Peyer's patch (tissue), 4 donors: ENCODE measurements around the gene SYT7. TPM values are rescaled to one million over a fixed set of nuclear protein-coding genes. Genes with fewer than 3 reads are reported as not detected.

Experiments used
- DNase-seq, 3 donors: peaks; one replicate each; pipeline ENCODE4 v3.0.0-alpha.2; 2017 to 2019
- H3K27ac ChIP-seq, 4 donors: fragments of 200-600 bp; sonication (generic); one replicate each; pipeline ENCODE4 v1.5.1; 2016 to 2019
- H3K27me3 ChIP-seq, 2 donors: fragments of 200-600 bp; sonication (generic); one replicate each; pipeline ENCODE4 v1.5.1; 2019
- H3K36me3 ChIP-seq, 3 donors: fragments of 200-600 bp; sonication (generic); one replicate each; pipeline ENCODE4 v1.5.1; 2016 to 2019
- H3K4me1 ChIP-seq, 4 donors: fragments of 200-600 bp; sonication (generic); one replicate each; pipeline ENCODE4 v1.5.1; 2016 to 2019
- H3K4me3 ChIP-seq, 4 donors: fragments of 200-600 bp; sonication (generic); 1 replicate in 3 of 4; 2 replicates in 1 of 4; pipeline ENCODE4 v1.5.1; 2016 to 2019; ENCODE audit warnings: mild to moderate bottlenecking in 1 of 4
- H3K9me3 ChIP-seq, 4 donors: fragments of 200-600 bp; sonication (generic); one replicate each; pipeline ENCODE4 v1.5.1; 2016 to 2019; ENCODE audit warnings: mild to moderate bottlenecking in 1 of 4
- CTCF ChIP-seq, 6 experiments: fragments of 450-650 bp in 4 of 6; fragments of 200-600 bp in 2 of 6; sonication (generic) in 1 of 6; IDR thresholded peaks; one replicate each; pipeline ENCODE4 v1.5.1; 2017 to 2019; ENCODE audit warnings: antibody characterized with exemption in 6 of 6, mild to moderate bottlenecking in 3 of 6, moderate library complexity in 1 of 6
- POLR2A ChIP-seq, 2 donors: fragments of 450-650 bp; IDR thresholded peaks; one replicate each; pipeline ENCODE4 v1.5.1; 2017; ENCODE audit warnings: antibody characterized with exemption in 2 of 2, mild to moderate bottlenecking in 2 of 2, moderate library complexity in 2 of 2
- total RNA-seq, 4 donors: library from RNA; depleted of rRNA; stranded (reverse); fragments of >200 nt; gene quantifications; one replicate each; pipeline ENCODE4 v1.1.0, GENCODE V29; 2016

The SYT7 gene
- total RNA-seq, 4 donors from 2014 or later: 5.8 to 18.2 (median 12.2) TPM

DNA sequence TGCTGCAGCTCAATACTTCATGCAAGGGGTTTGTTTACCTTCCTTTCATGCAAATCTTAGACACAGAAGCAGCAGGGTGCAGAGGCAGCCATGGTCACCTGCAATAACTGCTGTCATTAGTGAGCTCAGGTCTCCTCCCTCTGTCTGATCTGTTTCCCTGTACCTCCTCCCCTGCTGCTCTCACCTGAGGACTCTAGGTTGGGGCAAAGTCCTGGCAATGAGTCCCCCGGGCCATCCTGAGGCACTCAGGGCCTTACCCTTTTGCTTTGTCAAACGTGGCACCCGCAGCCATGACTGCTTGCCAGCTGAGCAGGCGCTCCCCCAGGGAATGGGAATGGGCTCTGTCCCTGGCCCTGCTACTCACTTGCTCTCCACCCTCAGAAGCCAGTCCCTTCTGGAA lies 68.4 kb downstream of the SYT7 start:
- peak overlapping the region in 1 of 4 donors; percentile 17 for H3K27ac ChIP-seq

DNA sequence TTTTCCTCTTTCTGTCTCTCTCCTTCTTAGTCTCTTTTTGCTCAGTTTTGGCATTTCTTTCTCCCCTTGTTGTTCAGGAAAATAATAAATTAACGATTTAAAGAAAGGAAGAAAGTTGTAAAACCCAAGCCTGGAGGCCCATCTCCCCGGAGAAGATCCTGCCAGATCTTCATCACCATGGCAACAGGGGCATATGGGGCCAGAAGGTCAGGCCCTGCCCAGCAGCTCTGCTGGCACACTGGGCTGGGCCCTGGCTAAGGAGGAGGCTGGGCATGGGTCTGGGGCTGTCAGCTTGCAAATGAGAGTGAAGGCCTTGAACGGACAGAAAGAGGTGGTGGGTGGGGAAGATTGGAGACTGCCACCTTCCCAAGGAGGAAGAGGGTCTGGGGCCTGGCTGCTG lies 69.5 kb downstream of the SYT7 start:
- no peak overlapping the region for H3K4me3 ChIP-seq
- no peaks in the 10 kb centered on the region for H3K9me3 ChIP-seq
- no peak for TF ChIP-seq POLR2A (IDR thresholded peaks at IDR 0.05)
- TF ChIP-seq CTCF (IDR thresholded peaks at IDR 0.05): no peak
- no peak for DNase-seq
- peak overlapping the region in 1 of 4 donors; percentile 62 for H3K27ac ChIP-seq
- peaks cover 0 to 52% (median 8%) of the 10 kb centered on the region in 4 donors for H3K4me1 ChIP-seq
- no peaks in the 10 kb centered on the region for H3K36me3 ChIP-seq
- peaks cover 0 to 10% of the 10 kb centered on the region in 2 donors for H3K27me3 ChIP-seq

More for the DNA sequence above, 68.4 kb downstream of the SYT7 start:
- no peaks in the 10 kb centered on the region for H3K9me3 ChIP-seq
- H3K4me1 ChIP-seq: peaks cover 0 to 60% (median 10%) of the 10 kb centered on the region in 4 donors
- TF ChIP-seq CTCF (IDR thresholded peaks at IDR 0.05) (no peak), POLR2A (IDR thresholded peaks at IDR 0.05) (no peak)
- peak in 1 of 3 donors; percentile 71 for DNase-seq
- H3K27me3 ChIP-seq: peaks cover 0 to 10% of the 10 kb centered on the region in 2 donors
- no peak overlapping the region for H3K4me3 ChIP-seq
- no peaks in the 10 kb centered on the region for H3K36me3 ChIP-seq

DNA sequence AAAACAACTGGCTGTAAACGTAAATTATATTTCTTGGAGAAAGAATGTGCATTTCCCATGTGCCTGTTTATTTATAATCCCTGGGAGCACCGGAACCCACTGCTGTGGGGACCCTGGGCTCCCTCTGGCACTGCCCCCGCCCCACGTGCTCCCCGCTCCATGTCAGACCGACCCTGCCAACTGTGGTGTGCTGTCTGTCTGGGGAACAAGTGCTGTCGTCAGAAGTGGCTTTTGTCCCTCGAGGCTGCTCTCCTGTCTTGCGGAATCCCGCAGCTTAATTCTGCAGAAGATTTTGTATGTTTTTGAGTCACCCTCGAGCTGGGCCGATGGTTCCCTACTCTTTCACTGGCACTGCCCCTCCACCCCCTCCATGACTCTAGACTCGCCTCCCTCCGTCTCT lies 69.9 kb downstream of the SYT7 start:
- Histone ChIP-seq H3K9me3 (no peaks in the 10 kb centered on the region), H3K36me3 (no peaks in the 10 kb centered on the region), H3K27me3 (peaks cover 0 to 10% of the 10 kb centered on the region in 2 donors), H3K4me1 (peaks cover 0 to 50% (median 8%) of the 10 kb centered on the region in 4 donors), H3K27ac (peak overlapping the region in 1 of 4 donors; percentile 62), H3K4me3 (no peak overlapping the region)
- no peak for TF ChIP-seq CTCF (IDR thresholded peaks at IDR 0.05)
- no peak for TF ChIP-seq POLR2A (IDR thresholded peaks at IDR 0.05)
- no peak for DNase-seq

DNA sequence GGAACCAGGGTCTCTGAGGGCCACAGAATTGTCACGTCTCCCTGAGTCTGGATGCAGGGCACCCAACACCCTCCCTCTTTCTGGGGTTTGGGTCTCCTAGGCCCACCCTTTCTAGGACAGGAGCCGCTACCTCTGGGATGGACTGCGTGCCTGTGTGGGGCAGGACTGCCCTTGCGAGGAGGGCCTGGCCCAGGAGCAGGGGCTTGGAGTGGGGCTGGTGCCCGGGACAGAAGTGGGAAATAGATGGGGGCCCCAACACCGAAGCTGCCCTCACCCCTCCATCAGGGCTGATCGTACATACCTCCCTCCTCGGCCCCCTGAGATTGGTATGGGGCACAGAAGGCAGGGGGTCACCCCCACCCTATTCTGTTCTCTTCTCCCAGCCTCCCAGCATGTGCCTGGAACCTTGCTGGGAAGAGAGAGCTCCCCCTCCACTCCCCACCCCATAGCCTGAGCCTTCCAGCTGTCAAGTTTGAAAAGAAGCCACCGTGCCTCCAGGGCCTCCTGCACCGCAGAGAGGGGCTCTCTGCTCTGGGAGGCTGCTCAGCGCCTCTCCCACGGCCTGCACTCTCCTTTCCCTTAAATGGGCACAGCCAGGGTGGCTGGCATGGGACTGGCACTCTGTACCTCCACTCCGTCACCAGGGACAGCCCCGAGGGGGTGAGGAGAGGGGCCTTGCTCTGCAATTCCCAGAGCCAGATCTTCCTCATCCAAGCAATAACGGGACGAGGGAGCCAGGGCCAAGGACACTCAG lies 70.5 kb downstream of the SYT7 start:
- Histone ChIP-seq H3K4me1 (peaks cover 0 to 50% (median 8%) of the 10 kb centered on the region in 4 donors), H3K27me3 (peaks cover 0 to 10% of the 10 kb centered on the region in 2 donors), H3K4me3 (no peak overlapping the region), H3K9me3 (no peaks in the 10 kb centered on the region), H3K36me3 (no peaks in the 10 kb centered on the region), H3K27ac (peak overlapping the region in 2 of 4 donors; percentile 5 to 62)
- no peak for DNase-seq
- TF ChIP-seq POLR2A (IDR thresholded peaks at IDR 0.05) (no peak), CTCF (IDR thresholded peaks at IDR 0.05) (no peak)

GRCh38 chr11:61509043-61510029 lies 71.5 kb downstream of the SYT7 start:
- Histone ChIP-seq H3K27ac (peak overlapping the region in 2 of 4 donors; percentile 5 to 62), H3K36me3 (no peaks in the 10 kb centered on the region), H3K9me3 (no peaks in the 10 kb centered on the region), H3K27me3 (peaks cover 0 to 10% of the 10 kb centered on the region in 2 donors), H3K4me3 (peak overlapping the region in 3 of 4 donors; percentile 23 to 43 (median 32)), H3K4me1 (peaks cover 0 to 50% (median 8%) of the 10 kb centered on the region in 4 donors)
- DNase-seq: peak in 2 of 3 donors; percentile 68 to 82
- TF ChIP-seq POLR2A (IDR thresholded peaks at IDR 0.05) (no peak), CTCF (IDR thresholded peaks at IDR 0.05) (peak in 5 of 6 experiments; percentile 2 to 71 (median 65))
